Endothelial cell of umbilical vein (primary cell): ENCODE results near the gene FUZ. TPM values are rescaled to one million over a fixed set of nuclear protein-coding genes. Genes with fewer than 3 reads are reported as not detected.

Experiments used
- BruUV-seq: library from RNA; stranded (reverse); fragments of 400-500 nt; replicated peaks from 2 replicates; lab custom pipeline; 2021; lab: Mats Ljungman, UMichigan
- CTCF ChIA-PET: fragments of 300-600, 350-600 bp; sonication (Branson Sonifier 250); formaldehyde crosslinking; loops from one replicate; lab custom pipeline; 2021; ENCODE audit warnings: antibody characterized with exemption, inconsistent platforms; lab: Charles Lee
- POLR2A ChIA-PET: fragments of 300-600, 350-600 bp; sonication (Branson Sonifier 250); formaldehyde crosslinking; loops from one replicate; lab custom pipeline; 2021; ENCODE audit warnings: antibody characterized with exemption, inconsistent platforms; lab: Charles Lee
- DNase-seq: peaks from one replicate; pipeline ENCODE4 v3.0.0-alpha.2; 2011; ENCODE audit warnings: low read depth, low spot score
- FAIRE-seq: peaks from 2 replicates; lab custom pipeline; 2011; peaks lifted over from hg19 to GRCh38; lab: Jason Lieb, UNC
- H2AFZ ChIP-seq: 2 replicates; pipeline ENCODE4 v1.6.0; 2012; ENCODE audit warnings: low read depth, low read length, control low read depth, inconsistent platforms
- H3K27ac ChIP-seq: 2 replicates; pipeline ENCODE4 v1.5.1; 2011; ENCODE audit warnings: low read depth, mild to moderate bottlenecking, control low read depth, low read length, moderate library complexity; ENCODE audit not compliant: insufficient read depth
- H3K27me3 ChIP-seq, 2 experiments: 2 replicates each; pipeline versions ENCODE4 v1.6.0 to v1.6.1; 2011; ENCODE audit warnings: low read length in 2 of 2, mixed read lengths in 1 of 2; ENCODE audit not compliant: control insufficient read depth in 2 of 2, insufficient read depth in 2 of 2
- H3K36me3 ChIP-seq, 2 experiments: 2 replicates in 1 of 2; 3 replicates in 1 of 2; pipeline ENCODE4 v1.5.1; 2011; ENCODE audit warnings: low read length in 2 of 2, mild to moderate bottlenecking in 1 of 2, moderate library complexity in 1 of 2; ENCODE audit not compliant: control insufficient read depth in 2 of 2, insufficient read depth in 2 of 2; ENCODE audit errors: extremely low read depth in 1 of 2
- H3K4me1 ChIP-seq: 3 replicates; pipeline ENCODE4 v1.5.1; 2011; ENCODE audit warnings: mild to moderate bottlenecking, low read length; ENCODE audit not compliant: control insufficient read depth, insufficient read depth; ENCODE audit errors: extremely low read depth
- H3K4me2 ChIP-seq: 2 replicates; pipeline ENCODE4 v1.6.1; 2011; ENCODE audit warnings: low read length, control low read depth, mixed read lengths; ENCODE audit not compliant: insufficient read depth
- H3K4me3 ChIP-seq, 3 experiments: fragments of 200-600 bp in 1 of 3; sonication (generic), shearing (Covaris generic) in 1 of 3; replicated peaks in 1 of 3; 2 replicates each; pipeline ENCODE4 v1.5.1; 2011 to 2016; ENCODE audit warnings: control low read depth in 3 of 3, low read length in 3 of 3, mild to moderate bottlenecking in 2 of 3, inconsistent platforms in 1 of 3, low read depth in 1 of 3, moderate library complexity in 1 of 3; ENCODE audit not compliant: insufficient read depth in 1 of 3
- H3K79me2 ChIP-seq: 2 replicates; pipeline ENCODE4 v1.6.0; 2012; ENCODE audit warnings: low read length, inconsistent platforms; ENCODE audit not compliant: control insufficient read depth, insufficient read depth
- H3K9ac ChIP-seq: replicated peaks from 2 replicates; pipeline ENCODE3; 2011; ENCODE audit warnings: low read length, control low read depth; ENCODE audit not compliant: insufficient read depth; ENCODE audit errors: extremely low read depth
- H3K9me1 ChIP-seq: replicated peaks from 3 replicates; pipeline ENCODE4 v1.6.0; 2011; ENCODE audit warnings: mild to moderate bottlenecking, low read length; ENCODE audit not compliant: control insufficient read depth, insufficient read depth; ENCODE audit errors: extremely low read depth
- H3K9me3 ChIP-seq: replicated peaks from 2 replicates; pipeline ENCODE4 v1.5.1; 2012; ENCODE audit warnings: low read length, inconsistent platforms; ENCODE audit not compliant: control insufficient read depth, insufficient read depth
- H4K20me1 ChIP-seq: replicated peaks from 2 replicates; pipeline ENCODE3; 2011; ENCODE audit warnings: mild to moderate bottlenecking, low read length; ENCODE audit not compliant: control insufficient read depth, insufficient read depth; ENCODE audit errors: extremely low read depth
- FOS ChIP-seq: IDR thresholded peaks from 2 replicates; pipeline ENCODE4 v1.6.1; 2011; ENCODE audit warnings: mild to moderate bottlenecking, low read length, moderate library complexity, borderline replicate concordance; ENCODE audit not compliant: insufficient read depth
- GATA2 ChIP-seq: IDR thresholded peaks from 2 replicates; pipeline ENCODE4 v1.7.0; 2011; ENCODE audit warnings: low read depth, mild to moderate bottlenecking, moderate library complexity, mixed read lengths, low read length; ENCODE audit not compliant: insufficient read length, insufficient read depth
- JUN ChIP-seq: IDR thresholded peaks from 2 replicates; pipeline ENCODE4 v1.6.1; 2011; ENCODE audit warnings: borderline replicate concordance, low read depth; ENCODE audit not compliant: insufficient read length, insufficient read depth
- MAX ChIP-seq: IDR thresholded peaks from 2 replicates; pipeline ENCODE4 v1.6.1; 2011; ENCODE audit not compliant: insufficient read depth, insufficient read length
- MYC ChIP-seq: IDR thresholded peaks from one replicate; pipeline ENCODE4 v1.6.1; 2011; ENCODE audit warnings: mild to moderate bottlenecking, low read depth, low read length
- POLR2AphosphoS5 ChIP-seq: IDR thresholded peaks from 2 replicates; pipeline ENCODE4 v1.6.1; 2012; ENCODE audit warnings: low read depth, mild to moderate bottlenecking, control low read depth, low read length, moderate library complexity; ENCODE audit not compliant: insufficient read depth
- dilution Hi-C: fragments of 300-500 bp; cut with MboI; formaldehyde crosslinking; loops from one replicate; pipeline ENCODE4 v1.15.0; 2019; ENCODE audit warnings: low sequenced_read_pairs; ENCODE audit not compliant: extremely low pct_ligation_motif_present
- intact Hi-C: fragments of 100-400 bp; cut with micrococcal nuclease; formaldehyde crosslinking; loops from one replicate; pipeline ENCODE4 v1.10.0; 2022
- polyA plus RNA-seq, 4 experiments: library from polyadenylated mRNA; depleted of rRNA in 3 of 4; stranded (reverse) in 3 of 4; unstranded in 1 of 4; fragments of >200 nt; gene quantifications; 2 replicates each; pipeline versions ENCODE4 v1.2.1 to v1.2.3, GENCODE V29; 2011 to 2012; ENCODE audit warnings: missing spikeins in 1 of 4
- total RNA-seq: library from RNA; stranded (reverse); gene quantifications from 2 replicates; pipeline ENCODE4 v1.2.3, GENCODE V29; 2021

FUZ gene
- total and polyA plus RNA-seq, 2 donors (not counting 3 experiments of a cell fraction or from before 2014, with no cell fraction given) = 12.3 to 14.0 TPM

- DNase-seq (no peak), FAIRE-seq (no peak)
- Histone ChIP-seq H3K9ac (no peak overlapping the region), H3K4me2 (no peak overlapping the region), H3K4me1 (peaks cover 8% of the 10 kb centered on the region), H3K36me3 (peaks cover 6 to 49% of the 10 kb centered on the region in 2 experiments), H3K9me1 (no peaks in the 10 kb centered on the region), H3K4me3 (no peak overlapping the region), H4K20me1 (no peaks in the 10 kb centered on the region), H3K27ac (no peak overlapping the region), H3K27me3 (no peaks in the 10 kb centered on the region), H3K79me2 (no peaks in the 10 kb centered on the region), H3K9me3 (no peaks in the 10 kb centered on the region), H2AFZ (no peak overlapping the region)
- dilution Hi-C loops = no loop called here
- BruUV-seq = no TSS peak
- TF ChIP-seq GATA2 (no peak), MYC (no peak), MAX (no peak), FOS (no peak)
- CTCF ChIA-PET = no interaction called here
- intact Hi-C loops = no loop called here
- POLR2A ChIA-PET = no interaction called here
These were observed 23.9 kb upstream of the FUZ start for GRCh38 chr19:49837009-49837310.

GRCh38 chr19:49836176-49837008, 23.3 kb upstream of the FUZ start:
- Histone ChIP-seq H3K27ac (no peak overlapping the region), H2AFZ (no peak overlapping the region), H4K20me1 (no peaks in the 10 kb centered on the region), H3K4me1 (peaks cover 8% of the 10 kb centered on the region), H3K9me1 (no peaks in the 10 kb centered on the region), H3K9ac (no peak overlapping the region), H3K36me3 (peaks cover 7 to 55% of the 10 kb centered on the region in 2 experiments), H3K27me3 (no peaks in the 10 kb centered on the region), H3K9me3 (no peaks in the 10 kb centered on the region), H3K4me2 (no peak overlapping the region), H3K79me2 (no peaks in the 10 kb centered on the region), H3K4me3 (no peak overlapping the region)
- DNase-seq (no peak), FAIRE-seq (no peak)
- BruUV-seq = no TSS peak
- intact Hi-C loops = no loop called here
- POLR2A ChIA-PET = no interaction called here
- TF ChIP-seq POLR2AphosphoS5 (no peak), JUN (no peak), MAX (no peak), FOS (no peak)
- dilution Hi-C loops = no loop called here
- CTCF ChIA-PET = no interaction called here
